Nephron (organoid): Measurements from ENCODE around the gene WNT1.

Experiments
- H3K27ac Mint-ChIP-seq, 3 experiments: 2 replicates each; pipeline ENCODE4 v1.8.0; 2020; ENCODE audit warnings: mixed read lengths in 3 of 3, mild to moderate bottlenecking in 2 of 3, moderate library complexity in 1 of 3
- H3K27me3 Mint-ChIP-seq: 2 replicates; pipeline ENCODE4 v1.8.0; 2021; ENCODE audit warnings: low read depth, mild to moderate bottlenecking, moderate library complexity, mixed read lengths
- H3K36me3 Mint-ChIP-seq: 2 replicates; pipeline ENCODE4 v1.8.0; 2020; ENCODE audit warnings: low read depth, mixed read lengths
- H3K4me1 Mint-ChIP-seq: 2 replicates; pipeline ENCODE4 v1.8.0; 2020; ENCODE audit warnings: mixed read lengths
- H3K4me3 Mint-ChIP-seq, 3 experiments: 2 replicates each; pipeline ENCODE4 v1.8.0; 2020; ENCODE audit warnings: mild to moderate bottlenecking in 3 of 3, mixed read lengths in 3 of 3, moderate library complexity in 2 of 3
- H3K9me3 Mint-ChIP-seq: 2 replicates; pipeline ENCODE4 v1.8.0; 2020; ENCODE audit warnings: mixed read lengths
- CTCF ChIP-seq, 3 experiments: fragments of 200-600 bp; sonication (generic); IDR thresholded peaks; one replicate each; pipeline ENCODE4 v1.5.0; 2021; ENCODE audit warnings: antibody characterized with exemption in 3 of 3; ENCODE audit not compliant: unreplicated experiment in 3 of 3

Gene WNT1

GRCh38 chr12:49026678-49027480 is 48.8 kb downstream of the WNT1 start:
- Mint-ChIP-seq H3K9me3 (no peaks in the 10 kb centered on the region), H3K27me3 (no peaks in the 10 kb centered on the region), H3K27ac (no peak overlapping the region), H3K4me3 (no peak overlapping the region), H3K4me1 (no peaks in the 10 kb centered on the region), H3K36me3 (peaks cover 63% of the 10 kb centered on the region)
- no peak for TF ChIP-seq CTCF (IDR thresholded peaks at IDR 0.05; ENCODE audit: unreplicated experiment in 3 of 3)

GRCh38 chr12:49027846-49028555 is 49.9 kb downstream of the WNT1 start:
- no peak overlapping the region for H3K4me3 Mint-ChIP-seq
- no peaks in the 10 kb centered on the region for H3K9me3 Mint-ChIP-seq
- no peaks in the 10 kb centered on the region for H3K27me3 Mint-ChIP-seq
- no peak overlapping the region for H3K27ac Mint-ChIP-seq
- TF ChIP-seq CTCF (IDR thresholded peaks at IDR 0.05; ENCODE audit: unreplicated experiment in 3 of 3), result no peak
- H3K36me3 Mint-ChIP-seq, result peaks cover 51% of the 10 kb centered on the region
- no peaks in the 10 kb centered on the region for H3K4me1 Mint-ChIP-seq

GRCh38 chr12:49028666-49029275 is 50.6 kb downstream of the WNT1 start:
- H3K4me3 Mint-ChIP-seq, result no peak overlapping the region
- peaks cover 1% of the 10 kb centered on the region for H3K4me1 Mint-ChIP-seq
- H3K27ac Mint-ChIP-seq, result no peak overlapping the region
- peaks cover 47% of the 10 kb centered on the region for H3K36me3 Mint-ChIP-seq
- no peak for TF ChIP-seq CTCF (IDR thresholded peaks at IDR 0.05; ENCODE audit: unreplicated experiment in 3 of 3)
- no peaks in the 10 kb centered on the region for H3K27me3 Mint-ChIP-seq
- H3K9me3 Mint-ChIP-seq, result no peaks in the 10 kb centered on the region

- H3K36me3 Mint-ChIP-seq, result peaks cover 54% of the 10 kb centered on the region
- no peaks in the 10 kb centered on the region for H3K27me3 Mint-ChIP-seq
- H3K4me3 Mint-ChIP-seq, result no peak overlapping the region
- H3K27ac Mint-ChIP-seq, result no peak overlapping the region
- no peak for TF ChIP-seq CTCF (IDR thresholded peaks at IDR 0.05; ENCODE audit: unreplicated experiment in 3 of 3)
- peaks cover 4% of the 10 kb centered on the region for H3K4me1 Mint-ChIP-seq
- H3K9me3 Mint-ChIP-seq, result no peaks in the 10 kb centered on the region
Measured at GRCh38 chr12:49030119-49030518, 52.0 kb downstream of the WNT1 start.

GRCh38 chr12:49030714-49031572 is 52.8 kb downstream of the WNT1 start:
- Mint-ChIP-seq H3K36me3 (peaks cover 55% of the 10 kb centered on the region), H3K27me3 (no peaks in the 10 kb centered on the region), H3K9me3 (no peaks in the 10 kb centered on the region), H3K27ac (no peak overlapping the region), H3K4me3 (no peak overlapping the region), H3K4me1 (peaks cover 4% of the 10 kb centered on the region)
- no peak for TF ChIP-seq CTCF (IDR thresholded peaks at IDR 0.05; ENCODE audit: unreplicated experiment in 3 of 3)
